ENCODE measurements around the gene MX1. TPM values are rescaled to one million over a fixed set of nuclear protein-coding genes. Genes with fewer than 3 reads are reported as not detected.

MX1 gene
- total RNA-seq, 1 experiment from 2014 or later: 1.8 TPM

DNA sequence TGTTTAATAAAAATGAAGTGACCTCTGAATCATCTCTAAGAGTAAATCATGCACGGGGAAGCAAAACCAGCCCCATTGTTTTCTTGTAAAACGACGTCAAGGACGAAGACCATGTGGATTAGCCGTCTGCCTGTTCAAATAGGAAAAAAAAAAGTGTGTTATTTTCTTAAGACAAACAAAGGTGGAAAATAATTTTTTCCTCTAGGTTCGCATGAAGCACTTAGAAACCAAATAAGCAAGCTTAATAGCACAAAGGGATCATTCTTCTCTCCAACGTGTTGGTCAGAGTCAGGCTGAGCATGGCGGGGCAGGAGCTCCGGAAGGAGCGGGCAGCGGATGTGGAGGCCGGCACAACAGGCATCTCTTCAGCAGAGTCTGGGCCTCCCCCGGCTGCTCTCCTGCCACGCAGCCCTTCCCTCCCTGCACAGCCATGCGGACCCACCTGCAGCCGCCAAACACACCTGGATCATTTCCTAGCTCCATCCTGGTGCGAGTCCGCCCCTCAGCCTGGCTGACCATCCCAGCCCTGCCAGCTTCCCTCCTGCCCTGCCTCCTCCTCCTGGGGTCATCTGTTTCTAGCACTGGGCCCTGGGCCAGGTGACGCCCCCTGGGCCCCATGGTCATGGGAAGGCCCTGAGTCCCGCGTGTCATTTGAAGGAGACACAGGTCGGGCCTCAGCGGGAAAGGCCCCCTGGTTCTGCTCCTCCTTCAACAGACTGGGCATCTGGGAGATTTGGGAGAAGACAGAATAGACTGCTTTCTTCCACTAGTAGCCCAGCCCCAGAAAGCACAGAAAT lies 40.2 kb downstream of the MX1 start:
- Mint-ChIP-seq H3K27ac (ENCODE audit: low read depth, unreplicated experiment) (no peak overlapping the region), H3K4me3 (ENCODE audit: unreplicated experiment) (no peak overlapping the region), H3K36me3 (ENCODE audit: insufficient read depth, unreplicated experiment) (peaks cover 11% of the 10 kb centered on the region), H3K9me3 (ENCODE audit: unreplicated experiment) (peaks cover 7% of the 10 kb centered on the region), H3K4me1 (ENCODE audit: insufficient read depth, unreplicated experiment) (no peaks in the 10 kb centered on the region), H3K27me3 (ENCODE audit: insufficient read depth, unreplicated experiment) (peaks cover 38% of the 10 kb centered on the region)
- ChIA-PET POLR2A (no interaction called here), CTCF (interaction anchor here (0.5 to 2.3 kb wide), 4 partner anchors 16 to 184 kb away, joined by 3 to 7 read pairs (median 4); no protein-coding TSS in a partner anchor)
- no peak for DNase-seq (ENCODE audit: unreplicated experiment)
- TF ChIP-seq, protein P1, sequence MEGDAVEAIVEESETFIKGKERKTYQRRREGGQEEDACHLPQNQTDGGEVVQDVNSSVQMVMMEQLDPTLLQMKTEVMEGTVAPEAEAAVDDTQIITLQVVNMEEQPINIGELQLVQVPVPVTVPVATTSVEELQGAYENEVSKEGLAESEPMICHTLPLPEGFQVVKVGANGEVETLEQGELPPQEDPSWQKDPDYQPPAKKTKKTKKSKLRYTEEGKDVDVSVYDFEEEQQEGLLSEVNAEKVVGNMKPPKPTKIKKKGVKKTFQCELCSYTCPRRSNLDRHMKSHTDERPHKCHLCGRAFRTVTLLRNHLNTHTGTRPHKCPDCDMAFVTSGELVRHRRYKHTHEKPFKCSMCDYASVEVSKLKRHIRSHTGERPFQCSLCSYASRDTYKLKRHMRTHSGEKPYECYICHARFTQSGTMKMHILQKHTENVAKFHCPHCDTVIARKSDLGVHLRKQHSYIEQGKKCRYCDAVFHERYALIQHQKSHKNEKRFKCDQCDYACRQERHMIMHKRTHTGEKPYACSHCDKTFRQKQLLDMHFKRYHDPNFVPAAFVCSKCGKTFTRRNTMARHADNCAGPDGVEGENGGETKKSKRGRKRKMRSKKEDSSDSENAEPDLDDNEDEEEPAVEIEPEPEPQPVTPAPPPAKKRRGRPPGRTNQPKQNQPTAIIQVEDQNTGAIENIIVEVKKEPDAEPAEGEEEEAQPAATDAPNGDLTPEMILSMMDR (IDR thresholded peaks at IDR 0.05; ENCODE audit: unreplicated experiment): no peak
- no TSS peak for BruUV-seq (replicated peaks)
- intact Hi-C loops (cut with micrococcal nuclease): no loop called here

DNA sequence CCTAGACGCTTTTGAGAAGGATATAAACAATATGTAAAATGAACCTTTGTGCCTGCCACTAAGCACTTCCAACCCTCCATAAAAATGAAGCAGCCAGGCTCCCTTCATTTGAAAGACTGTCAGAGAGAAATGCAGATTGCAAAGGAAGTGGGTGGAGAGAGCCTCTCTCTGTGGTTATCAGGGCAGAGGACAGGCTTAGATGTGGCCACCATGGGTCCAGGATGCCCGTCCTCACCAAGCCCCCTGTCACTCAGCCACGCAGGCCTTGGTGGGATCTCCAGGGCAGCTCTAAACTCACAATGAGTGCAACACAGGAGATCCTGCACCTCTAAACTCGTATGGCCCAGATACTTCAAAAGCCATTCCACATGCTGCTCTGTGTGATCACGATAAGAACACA lies 44.0 kb downstream of the MX1 start:
- intact Hi-C loops (cut with micrococcal nuclease): no loop called here
- Mint-ChIP-seq H3K9me3 (ENCODE audit: unreplicated experiment) (no peaks in the 10 kb centered on the region), H3K4me1 (ENCODE audit: insufficient read depth, unreplicated experiment) (no peaks in the 10 kb centered on the region), H3K27me3 (ENCODE audit: insufficient read depth, unreplicated experiment) (peaks cover 47% of the 10 kb centered on the region), H3K27ac (ENCODE audit: low read depth, unreplicated experiment) (no peak overlapping the region), H3K4me3 (ENCODE audit: unreplicated experiment) (no peak overlapping the region), H3K36me3 (ENCODE audit: insufficient read depth, unreplicated experiment) (peaks cover 11% of the 10 kb centered on the region)
- DNase-seq (ENCODE audit: unreplicated experiment): no peak
- ChIA-PET CTCF (interaction anchor here (2.7 kb wide), 1 partner anchor 10 kb away, joined by 7 read pairs; no protein-coding TSS in a partner anchor), POLR2A (no interaction called here)
- TF ChIP-seq, protein P1 (IDR thresholded peaks at IDR 0.05; ENCODE audit: unreplicated experiment): no peak
- no TSS peak for BruUV-seq (replicated peaks)

DNA sequence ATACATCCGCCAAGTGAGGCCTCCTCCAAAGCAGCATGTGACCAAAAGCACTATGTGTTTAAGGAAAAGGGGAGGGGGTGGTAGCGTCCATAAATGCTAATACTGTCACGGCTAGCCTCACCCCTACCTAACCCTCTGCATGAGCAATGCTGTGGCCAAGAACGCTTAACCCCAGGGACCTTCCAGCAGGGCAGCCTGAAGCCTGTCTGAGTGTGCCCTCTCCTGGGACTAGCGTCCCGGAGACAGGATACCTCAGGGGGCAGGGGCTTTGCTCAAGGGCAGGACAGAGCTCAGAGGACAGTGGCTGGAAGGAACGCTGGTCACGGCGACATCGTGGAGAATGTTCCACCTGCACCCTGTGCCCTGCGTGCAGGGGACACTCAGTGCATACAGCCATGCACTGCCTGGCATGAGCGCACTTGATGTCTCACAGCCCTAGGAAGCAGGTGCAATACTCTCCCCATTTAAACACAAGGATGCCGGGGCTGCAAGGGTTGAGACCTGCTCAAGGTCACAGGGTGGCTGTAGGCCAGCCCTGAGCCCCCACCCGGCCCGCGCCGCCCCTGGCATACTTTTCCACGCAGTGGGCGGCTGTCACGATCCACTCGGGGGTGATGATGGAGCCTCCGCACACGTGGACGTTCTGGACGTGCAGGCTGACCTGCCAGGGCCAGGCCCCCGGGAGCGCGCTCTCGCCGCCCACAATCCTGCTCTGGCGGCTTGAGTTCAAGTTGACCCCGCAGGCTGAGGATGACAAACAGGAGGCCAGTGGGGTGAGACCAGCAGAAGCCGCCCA lies 46.9 kb downstream of the MX1 start:
- Mint-ChIP-seq H3K9me3 (ENCODE audit: unreplicated experiment) (no peaks in the 10 kb centered on the region), H3K27me3 (ENCODE audit: insufficient read depth, unreplicated experiment) (peaks cover 46% of the 10 kb centered on the region), H3K4me3 (ENCODE audit: unreplicated experiment) (no peak overlapping the region), H3K36me3 (ENCODE audit: insufficient read depth, unreplicated experiment) (peaks cover 13% of the 10 kb centered on the region), H3K4me1 (ENCODE audit: insufficient read depth, unreplicated experiment) (peaks cover 9% of the 10 kb centered on the region), H3K27ac (ENCODE audit: low read depth, unreplicated experiment) (no peak overlapping the region)
- BruUV-seq (replicated peaks): no TSS peak
- no peak for DNase-seq (ENCODE audit: unreplicated experiment)
- POLR2A ChIA-PET: no interaction called here
- TF ChIP-seq, protein P1 (IDR thresholded peaks at IDR 0.05; ENCODE audit: unreplicated experiment): no peak
- CTCF ChIA-PET: no interaction called here
- intact Hi-C loops (cut with micrococcal nuclease): no loop called here

DNA sequence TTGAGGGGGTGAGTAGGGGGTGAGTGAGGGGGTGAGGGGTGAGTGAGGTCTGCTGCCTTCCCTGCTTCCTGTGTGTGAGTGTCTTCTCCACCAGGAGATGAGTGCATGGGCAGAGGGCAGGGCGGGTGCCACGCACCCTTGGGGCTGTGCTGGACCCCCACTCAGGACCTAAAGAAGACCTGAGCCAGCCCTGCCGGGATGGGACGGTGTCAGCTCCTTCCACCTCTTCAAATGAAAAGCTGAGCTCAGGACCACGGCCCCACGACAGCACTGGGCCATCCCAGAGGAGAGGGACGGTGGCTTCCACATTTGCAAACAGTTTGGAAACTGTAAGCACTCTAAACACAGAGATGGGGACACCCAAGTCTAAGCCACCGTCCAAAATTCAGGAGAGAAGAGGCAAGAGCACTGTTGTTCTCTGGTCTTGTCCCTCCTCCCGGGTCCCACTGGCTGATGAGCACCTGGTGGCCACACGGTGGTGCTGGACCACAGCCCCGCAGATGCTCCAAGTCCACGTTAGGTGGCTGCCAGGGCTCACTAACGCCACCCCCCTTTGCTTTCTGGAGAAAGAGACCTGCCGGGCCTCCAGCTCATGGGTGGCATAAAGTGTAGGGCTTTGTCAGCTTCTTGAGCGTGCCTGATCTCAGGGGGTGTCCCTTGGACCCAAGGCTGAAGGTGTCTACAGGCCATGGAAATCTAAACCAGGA lies 49.8 kb downstream of the MX1 start:
- no peaks in the 10 kb centered on the region for H3K9me3 Mint-ChIP-seq (ENCODE audit: unreplicated experiment)
- H3K4me3 Mint-ChIP-seq (ENCODE audit: unreplicated experiment): no peak overlapping the region
- POLR2A ChIA-PET: no interaction called here
- H3K4me1 Mint-ChIP-seq (ENCODE audit: insufficient read depth, unreplicated experiment): peaks cover 19% of the 10 kb centered on the region
- H3K27ac Mint-ChIP-seq (ENCODE audit: low read depth, unreplicated experiment): no peak overlapping the region
- no peak for DNase-seq (ENCODE audit: unreplicated experiment)
- CTCF ChIA-PET: interaction anchor here (1.1 kb wide), 1 partner anchor 192 kb away, joined by 5 read pairs; no protein-coding TSS in a partner anchor
- peaks cover 6% of the 10 kb centered on the region for H3K36me3 Mint-ChIP-seq (ENCODE audit: insufficient read depth, unreplicated experiment)
- no TSS peak for BruUV-seq (replicated peaks)
- TF ChIP-seq, protein P1 (IDR thresholded peaks at IDR 0.05; ENCODE audit: unreplicated experiment): no peak
- intact Hi-C loops (cut with micrococcal nuclease): no loop called here
- H3K27me3 Mint-ChIP-seq (ENCODE audit: insufficient read depth, unreplicated experiment): peaks cover 26% of the 10 kb centered on the region

All from MCF 10A (cell line).